Keratinocyte (primary cell): ENCODE results near the gene TLR6. TPM values are rescaled to one million over a fixed set of nuclear protein-coding genes. Genes with fewer than 3 reads are reported as not detected.
A peak's percentile ranks its signal among the peaks of the same experiment; 100 is the strongest.

Experiments used
- DNase-seq: peaks from one replicate; pipeline ENCODE4 v3.0.0-alpha.2; 2011; ENCODE audit warnings: low read depth, missing footprints, low spot score
- FAIRE-seq: peaks from 2 replicates; lab custom pipeline; 2011; peaks lifted over from hg19 to GRCh38; lab: Jason Lieb, UNC
- H2AFZ ChIP-seq: 2 replicates; pipeline ENCODE4 v1.6.0; 2012; ENCODE audit warnings: low read length, control low read depth, inconsistent platforms; ENCODE audit not compliant: control insufficient read depth
- H3K27ac ChIP-seq: 2 replicates; pipeline ENCODE4 v1.5.1; 2011; ENCODE audit warnings: low read length; ENCODE audit not compliant: control insufficient read depth, insufficient read depth
- H3K27me3 ChIP-seq: 3 replicates; pipeline ENCODE4 v1.6.0; 2011; ENCODE audit warnings: low read length; ENCODE audit not compliant: control insufficient read depth, insufficient read depth; ENCODE audit errors: extremely low read depth
- H3K36me3 ChIP-seq, 2 experiments: 2 replicates in 1 of 2; 3 replicates in 1 of 2; pipeline ENCODE4 v1.5.1; 2011; ENCODE audit warnings: low read length in 2 of 2, mild to moderate bottlenecking in 1 of 2; ENCODE audit not compliant: control insufficient read depth in 2 of 2, insufficient read depth in 2 of 2; ENCODE audit errors: extremely low read depth in 1 of 2
- H3K4me1 ChIP-seq: 3 replicates; pipeline ENCODE4 v1.5.1; 2011; ENCODE audit warnings: low read length; ENCODE audit not compliant: control insufficient read depth, insufficient read depth; ENCODE audit errors: extremely low read depth
- H3K4me2 ChIP-seq: 3 replicates; pipeline ENCODE4 v1.6.0; 2011; ENCODE audit warnings: low read depth, low read length; ENCODE audit not compliant: control insufficient read depth, insufficient read depth; ENCODE audit errors: extremely low read depth
- H3K4me3 ChIP-seq, 3 experiments: fragments of 200-600 bp in 1 of 3; sonication (generic) in 1 of 3; 2 replicates in 2 of 3; 3 replicates in 1 of 3; pipeline ENCODE4 v1.5.1; 2011 to 2016; ENCODE audit warnings: low read length in 3 of 3, mild to moderate bottlenecking in 3 of 3, control low read depth in 2 of 3, inconsistent platforms in 1 of 3, low read depth in 1 of 3, mixed read lengths in 1 of 3, mixed run types in 1 of 3, moderate library complexity in 1 of 3; ENCODE audit not compliant: control insufficient read depth in 2 of 3, insufficient read depth in 2 of 3; ENCODE audit errors: extremely low read depth in 1 of 3
- H3K79me2 ChIP-seq: 2 replicates; pipeline ENCODE4 v1.6.0; 2012; ENCODE audit warnings: low read length; ENCODE audit not compliant: control insufficient read depth, insufficient read depth
- H3K9ac ChIP-seq: 3 replicates; pipeline ENCODE4 v1.6.0; 2011; ENCODE audit warnings: low read length; ENCODE audit not compliant: control insufficient read depth, insufficient read depth; ENCODE audit errors: extremely low read depth
- H3K9me1 ChIP-seq: 3 replicates; pipeline ENCODE4 v1.6.0; 2011; ENCODE audit warnings: low read length; ENCODE audit not compliant: control insufficient read depth, insufficient read depth; ENCODE audit errors: extremely low read depth
- H3K9me3 ChIP-seq: 2 replicates; pipeline ENCODE4 v1.5.1; 2012; ENCODE audit warnings: low read depth, low read length; ENCODE audit not compliant: control insufficient read depth
- H4K20me1 ChIP-seq: 3 replicates; pipeline ENCODE4 v1.6.0; 2011; ENCODE audit warnings: low read length; ENCODE audit not compliant: control insufficient read depth, insufficient read depth; ENCODE audit errors: extremely low read depth
- EZH2 ChIP-seq: IDR thresholded peaks from one replicate; pipeline ENCODE4 v1.6.1; 2012; ENCODE audit warnings: inconsistent platforms, mild to moderate bottlenecking, low read length, moderate library complexity
- dilution Hi-C: fragments of 300-500 bp; cut with MboI; formaldehyde crosslinking; loops from one replicate; pipeline ENCODE4 v1.7.0; 2020; ENCODE audit warnings: low sequenced_read_pairs; ENCODE audit not compliant: extremely low pct_ligation_motif_present
- polyA plus RNA-seq, 5 experiments: library from polyadenylated mRNA; depleted of rRNA in 3 of 5; stranded (reverse) in 3 of 5; stranded (forward) in 1 of 5; unstranded in 1 of 5; fragments of >200 nt; gene quantifications; 1 replicate in 1 of 5; 2 replicates in 3 of 5; 3 replicates in 1 of 5; pipeline versions ENCODE4 v1.2.1 to v1.2.3, GENCODE V29; 2011 to 2012; ENCODE audit warnings: missing spikeins in 2 of 5, low read depth in 1 of 5, low replicate concordance in 1 of 5
- TF ChIP-seq, protein P1 (sequence below), 3 experiments: IDR thresholded peaks in 1 of 3; conservative IDR thresholded peaks in 1 of 3; optimal IDR thresholded peaks in 1 of 3; 2 replicates in 2 of 3; 3 replicates in 1 of 3; pipeline versions ENCODE3 to v1.5.1; 2011; ENCODE audit warnings: low read length in 3 of 3, mild to moderate bottlenecking in 3 of 3, moderate library complexity in 2 of 3, control low read depth in 1 of 3, inconsistent platforms in 1 of 3; ENCODE audit not compliant: insufficient read depth in 2 of 3; ENCODE audit errors: extremely low read depth in 1 of 3

The TLR6 gene
- polyA plus RNA-seq, 1 donor (not counting 4 experiments of a cell fraction or from before 2014, with no cell fraction given), result 1.3 TPM

DNA sequence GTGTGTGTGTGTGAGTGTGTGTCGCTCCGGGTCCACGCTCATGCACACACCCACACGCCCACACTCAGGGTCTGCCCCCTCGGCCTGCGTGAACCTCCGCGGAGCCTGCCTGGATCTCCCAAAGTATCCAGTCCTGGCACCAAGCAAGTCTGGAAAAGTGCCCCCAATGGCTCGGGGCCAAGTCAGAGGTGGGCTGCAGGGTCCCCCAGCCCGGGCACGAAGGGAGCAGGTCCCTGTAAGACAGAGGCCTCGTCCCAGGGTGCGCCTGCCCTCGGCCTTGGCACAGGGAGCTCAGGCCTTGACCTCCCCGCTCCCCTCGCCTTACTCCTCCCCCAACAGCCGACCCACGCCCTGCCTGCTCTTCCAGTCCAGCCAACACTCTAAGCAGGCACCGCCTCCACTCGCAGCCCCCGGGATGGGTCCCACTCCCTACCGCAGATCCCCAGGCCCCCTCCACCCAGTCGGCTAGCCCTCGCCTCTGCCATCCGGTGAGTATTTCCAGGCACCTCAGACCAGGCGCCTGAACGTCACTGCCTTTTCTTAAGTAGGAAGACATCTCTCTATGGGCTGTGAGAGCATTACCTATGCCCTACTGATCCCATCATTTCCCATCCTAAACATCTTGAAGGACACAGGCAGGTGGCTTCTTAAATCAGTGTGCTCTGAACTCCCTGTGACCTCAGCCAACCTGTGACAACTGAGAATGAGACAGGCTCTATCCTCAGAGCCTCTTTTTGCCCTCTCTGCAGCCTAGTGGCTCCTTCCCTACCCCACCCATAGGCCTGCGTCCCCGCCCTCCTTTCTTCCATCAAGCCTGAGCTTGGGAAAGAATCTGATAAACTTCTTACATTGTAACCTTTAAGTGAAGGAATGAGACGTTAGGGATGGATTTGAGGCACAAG, 11.7 kb upstream of the TLR6 start:
- peaks cover 2 to 11% of the 10 kb centered on the region in 2 experiments for H3K36me3 ChIP-seq
- no peak for TF ChIP-seq EZH2
- TF ChIP-seq, protein P1, sequence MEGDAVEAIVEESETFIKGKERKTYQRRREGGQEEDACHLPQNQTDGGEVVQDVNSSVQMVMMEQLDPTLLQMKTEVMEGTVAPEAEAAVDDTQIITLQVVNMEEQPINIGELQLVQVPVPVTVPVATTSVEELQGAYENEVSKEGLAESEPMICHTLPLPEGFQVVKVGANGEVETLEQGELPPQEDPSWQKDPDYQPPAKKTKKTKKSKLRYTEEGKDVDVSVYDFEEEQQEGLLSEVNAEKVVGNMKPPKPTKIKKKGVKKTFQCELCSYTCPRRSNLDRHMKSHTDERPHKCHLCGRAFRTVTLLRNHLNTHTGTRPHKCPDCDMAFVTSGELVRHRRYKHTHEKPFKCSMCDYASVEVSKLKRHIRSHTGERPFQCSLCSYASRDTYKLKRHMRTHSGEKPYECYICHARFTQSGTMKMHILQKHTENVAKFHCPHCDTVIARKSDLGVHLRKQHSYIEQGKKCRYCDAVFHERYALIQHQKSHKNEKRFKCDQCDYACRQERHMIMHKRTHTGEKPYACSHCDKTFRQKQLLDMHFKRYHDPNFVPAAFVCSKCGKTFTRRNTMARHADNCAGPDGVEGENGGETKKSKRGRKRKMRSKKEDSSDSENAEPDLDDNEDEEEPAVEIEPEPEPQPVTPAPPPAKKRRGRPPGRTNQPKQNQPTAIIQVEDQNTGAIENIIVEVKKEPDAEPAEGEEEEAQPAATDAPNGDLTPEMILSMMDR (optimal IDR thresholded peaks at IDR 0.05 in 1 of 3, IDR thresholded peaks at IDR 0.05 in 1 of 3, conservative IDR thresholded peaks at IDR 0.05 in 1 of 3; ENCODE audit: extremely low read depth in 1 of 3, insufficient read depth in 2 of 3, low read length in 3 of 3), result no peak
- peaks cover 7% of the 10 kb centered on the region for H3K79me2 ChIP-seq
- H3K4me2 ChIP-seq, result peak overlapping the region; percentile 94
- H2AFZ ChIP-seq, result peak overlapping the region; percentile 82
- H4K20me1 ChIP-seq, result no peaks in the 10 kb centered on the region
- no peak for DNase-seq
- peak overlapping the region; percentile 66 for H3K27ac ChIP-seq
- no peaks in the 10 kb centered on the region for H3K27me3 ChIP-seq
- dilution Hi-C loops, result no loop called here
- peak overlapping the region; percentile 72 to 75 (median 75) for H3K4me3 ChIP-seq
- H3K9me3 ChIP-seq, result no peaks in the 10 kb centered on the region
- H3K4me1 ChIP-seq, result peaks cover 12% of the 10 kb centered on the region
- H3K9me1 ChIP-seq, result no peaks in the 10 kb centered on the region
- H3K9ac ChIP-seq, result peak overlapping the region; percentile 91
- FAIRE-seq, result peak; percentile 63

DNA sequence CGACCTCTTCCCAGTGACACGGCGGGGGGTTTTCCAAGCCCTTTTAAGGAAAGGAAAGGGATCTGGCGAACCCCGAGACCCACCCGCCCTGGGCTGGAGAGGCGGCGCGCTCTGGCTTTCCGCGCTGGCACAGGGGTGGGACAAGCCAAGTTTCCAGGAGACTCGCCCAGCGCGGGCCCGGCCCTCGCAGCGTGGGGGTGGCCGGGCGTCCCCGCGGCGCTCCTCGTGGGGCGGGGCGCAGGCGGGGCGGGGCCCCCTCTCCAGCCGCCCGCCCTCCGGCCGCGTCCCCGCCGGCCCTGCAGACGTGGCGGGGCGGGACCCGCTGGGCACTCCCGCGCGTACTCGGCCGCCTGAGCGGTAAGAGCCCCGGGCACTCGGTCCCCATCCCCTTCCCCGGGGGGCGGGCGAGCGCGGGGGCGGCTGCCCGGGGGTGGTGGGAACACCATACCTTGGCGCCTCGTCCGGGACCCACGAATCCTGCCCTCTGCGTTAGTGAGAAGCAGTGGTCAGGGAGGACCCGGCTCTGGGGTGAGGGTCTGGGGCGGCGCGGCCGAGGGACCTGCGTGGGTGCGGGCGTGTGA, 11.0 kb upstream of the TLR6 start, which contains the start of gene FAM114A1:
Gene FAM114A1 (plus strand): TSS at position 329 of the 581 bp plus-strand sequence. CDS start 10,273 bp downstream, outside the sequence.
- Histone ChIP-seq H3K9ac (peak within 1 kb of the TSS; percentile 91), H3K4me2 (peak within 1 kb of the TSS; percentile 94), H3K4me1 (peaks cover 12% of the 10 kb centered on the region), H3K79me2 (peaks cover 7% of the 10 kb centered on the region), H3K27me3 (no peaks in the 10 kb centered on the region), H2AFZ (peak within 1 kb of the TSS; percentile 90), H3K27ac (peak within 1 kb of the TSS; percentile 68), H3K36me3 (peaks cover 2 to 11% of the 10 kb centered on the region in 2 experiments), H4K20me1 (no peaks in the 10 kb centered on the region), H3K9me3 (no peaks in the 10 kb centered on the region), H3K9me1 (no peaks in the 10 kb centered on the region), H3K4me3 (peak within 1 kb of the TSS; percentile 72 to 75 (median 75))
- no peak for FAIRE-seq
- no peak for DNase-seq
- TF ChIP-seq, protein P1 (optimal IDR thresholded peaks at IDR 0.05 in 1 of 3, IDR thresholded peaks at IDR 0.05 in 1 of 3, conservative IDR thresholded peaks at IDR 0.05 in 1 of 3; ENCODE audit: extremely low read depth in 1 of 3, insufficient read depth in 2 of 3, low read length in 3 of 3), result no peak
- no peak for TF ChIP-seq EZH2
- dilution Hi-C loops, result no loop called here
